ENCODE measurements around the gene ING3. TPM values are rescaled to one million over a fixed set of nuclear protein-coding genes. Genes with fewer than 3 reads are reported as not detected.

The ING3 gene
- total RNA-seq, 1 experiment from 2014 or later: 9.1 TPM

DNA sequence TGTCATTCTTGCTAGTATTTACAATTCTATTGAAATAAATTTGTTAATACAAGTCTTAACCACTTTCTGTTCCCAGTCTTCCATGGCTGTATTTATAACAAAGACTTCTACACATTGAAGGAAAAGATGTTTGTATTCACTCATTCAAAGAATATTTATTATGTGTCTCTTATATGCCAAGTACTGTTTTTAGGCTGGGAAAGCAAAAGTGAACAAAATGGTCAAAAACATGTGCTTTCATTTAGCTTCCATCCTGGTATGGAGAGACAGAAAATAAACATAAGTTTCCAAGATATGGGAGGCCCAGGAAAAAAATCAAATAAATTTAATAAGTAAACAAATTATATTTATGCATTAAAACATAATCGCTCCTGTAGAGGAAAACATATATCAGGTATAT lies 60.8 kb downstream of the ING3 start:
- Histone ChIP-seq H3K27ac (ENCODE audit: low read length) (no peak overlapping the region), H3K27me3 (ENCODE audit: control insufficient read depth, insufficient read depth, low read length) (peaks cover 14% of the 10 kb centered on the region), H3K4me1 (ENCODE audit: control insufficient read depth, insufficient read depth, low read length) (no peaks in the 10 kb centered on the region), H3K9me3 (ENCODE audit: control insufficient read depth, insufficient read depth, low read depth, low read length) (no peaks in the 10 kb centered on the region), H3K36me3 (ENCODE audit: control insufficient read depth, insufficient read depth, low read length) (no peaks in the 10 kb centered on the region), H3K4me3 (ENCODE audit: low read depth in 2 of 2, low read length in 2 of 2) (no peak overlapping the region)
- TF ChIP-seq TCF7L2 (IDR thresholded peaks at IDR 0.05; ENCODE audit: low read depth, low read length) (no peak), CTCF (IDR thresholded peaks at IDR 0.05) (no peak)
- in situ Hi-C loops (cut with HindIII; ENCODE audit: low pct_unique_long_range_greater_than_20kb, low sequenced_read_pairs) (no loop called here), intact Hi-C loops (cut with micrococcal nuclease; ENCODE audit: unreplicated experiment) (no loop called here)
- DNase-seq (ENCODE audit: low read depth, low spot score): no peak
- ChIA-PET CTCF (no interaction called here), POLR2A (no interaction called here)
- no TSS peak for BruUV-seq (replicated peaks)
- no peak for ATAC-seq

DNA sequence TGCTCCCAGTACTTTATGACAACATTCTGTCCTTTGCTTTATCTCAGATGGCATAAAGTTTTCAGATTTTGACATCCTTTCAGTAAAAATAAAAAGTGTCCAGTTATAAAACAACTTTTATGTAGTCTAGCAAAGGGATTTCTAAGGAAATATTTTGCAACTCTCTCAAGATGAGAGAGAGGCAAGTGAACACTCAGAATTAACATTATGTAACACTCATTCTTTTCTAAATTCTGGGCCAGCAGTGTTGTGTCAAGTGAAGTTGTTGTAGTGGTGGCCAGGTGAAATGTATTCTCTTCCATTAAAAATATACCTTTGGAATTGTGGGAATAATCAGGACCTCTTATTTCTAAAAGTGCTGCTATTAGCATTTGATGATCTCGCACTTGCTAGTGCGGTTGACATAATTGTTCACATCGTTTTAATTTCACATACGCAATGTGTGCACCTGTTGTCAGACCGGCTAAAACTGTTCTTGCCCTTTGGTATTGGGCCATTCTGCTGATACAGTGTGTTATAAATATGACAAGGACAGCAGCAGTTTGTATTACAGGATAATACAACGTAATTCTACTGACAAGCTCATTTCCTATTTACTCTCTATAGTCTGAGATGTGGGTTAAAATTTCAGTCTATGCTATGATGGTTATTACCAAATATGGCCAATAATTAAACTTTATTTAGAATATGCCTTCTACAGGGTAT lies 61.7 kb downstream of the ING3 start:
- Histone ChIP-seq H3K27me3 (ENCODE audit: control insufficient read depth, insufficient read depth, low read length) (peaks cover 8% of the 10 kb centered on the region), H3K4me1 (ENCODE audit: control insufficient read depth, insufficient read depth, low read length) (no peaks in the 10 kb centered on the region), H3K9me3 (ENCODE audit: control insufficient read depth, insufficient read depth, low read depth, low read length) (no peaks in the 10 kb centered on the region), H3K36me3 (ENCODE audit: control insufficient read depth, insufficient read depth, low read length) (no peaks in the 10 kb centered on the region), H3K4me3 (ENCODE audit: low read depth in 2 of 2, low read length in 2 of 2) (no peak overlapping the region), H3K27ac (ENCODE audit: low read length) (no peak overlapping the region)
- CTCF ChIA-PET: no interaction called here
- ATAC-seq (no peak), DNase-seq (ENCODE audit: low read depth, low spot score) (no peak)
- intact Hi-C loops (cut with micrococcal nuclease; ENCODE audit: unreplicated experiment) (no loop called here), in situ Hi-C loops (cut with HindIII; ENCODE audit: low pct_unique_long_range_greater_than_20kb, low sequenced_read_pairs) (no loop called here)
- no peak for TF ChIP-seq TCF7L2 (IDR thresholded peaks at IDR 0.05; ENCODE audit: low read depth, low read length)
- TF ChIP-seq SIN3A (IDR thresholded peaks at IDR 0.05; ENCODE audit: borderline replicate concordance, insufficient read depth, low read depth, low read length): no peak
- TF ChIP-seq CTCF (IDR thresholded peaks at IDR 0.05): no peak
- no peak for TF ChIP-seq REST (IDR thresholded peaks at IDR 0.05; ENCODE audit: insufficient read depth in 1 of 2, low read depth in 2 of 2, low read length in 1 of 2)
- TF ChIP-seq POLR2AphosphoS5 (IDR thresholded peaks at IDR 0.05; ENCODE audit: low read depth, low read length): no peak
- POLR2A ChIA-PET: no interaction called here
- BruUV-seq (replicated peaks): no TSS peak

All from Panc1 (cell line).